SU-DHL-6 (cell line): ENCODE measurements around the gene ABCG2.

Experiments
- H2AFZ ChIP-seq: fragments of 200-600 bp; sonication (generic); 2 replicates; pipeline ENCODE4 v1.6.1; 2014; ENCODE audit warnings: low read depth, mild to moderate bottlenecking, moderate library complexity, mixed read lengths, antibody characterized with exemption, low read length; ENCODE audit not compliant: severe bottlenecking
- H3F3A ChIP-seq: fragments of 200-600 bp; shearing (Covaris generic); 2 replicates; pipeline ENCODE4 v1.6.0; 2016; ENCODE audit warnings: antibody characterized with exemption, mild to moderate bottlenecking; ENCODE audit not compliant: insufficient read depth
- H3K27ac ChIP-seq: fragments of 200-600 bp; sonication (generic); 2 replicates; pipeline ENCODE4 v1.5.1; 2016; ENCODE audit warnings: low read depth, mild to moderate bottlenecking, low read length, moderate library complexity, mixed read lengths
- H3K27me3 ChIP-seq: fragments of 200-600 bp; sonication (generic), shearing (Covaris generic); 2 replicates; pipeline ENCODE4 v1.6.0; 2014; ENCODE audit warnings: mild to moderate bottlenecking, low read length
- H3K36me3 ChIP-seq: fragments of 200-600 bp; sonication (generic); 2 replicates; pipeline ENCODE4 v1.6.1; 2014; ENCODE audit warnings: mild to moderate bottlenecking, low read length, mixed read lengths
- H3K4me2 ChIP-seq: fragments of 300-600, 200-600 bp; shearing (Covaris generic), sonication (generic); 2 replicates; pipeline ENCODE4 v1.6.0; 2014; ENCODE audit warnings: low read length, low read depth, mild to moderate bottlenecking; ENCODE audit not compliant: poor library complexity, severe bottlenecking
- H3K4me3 ChIP-seq: fragments of 200-600 bp; sonication (generic); 2 replicates; pipeline ENCODE4 v1.5.1; 2014; ENCODE audit warnings: antibody characterized with exemption, low read length, mild to moderate bottlenecking, mixed read lengths; ENCODE audit not compliant: insufficient read depth, poor library complexity, severe bottlenecking
- H3K79me2 ChIP-seq: fragments of 200-600 bp; sonication (generic); 2 replicates; pipeline ENCODE4 v1.6.1; 2014; ENCODE audit warnings: mild to moderate bottlenecking, low read length, moderate library complexity; ENCODE audit not compliant: insufficient read depth
- H3K9ac ChIP-seq: fragments of 200-600 bp; sonication (generic); 2 replicates; pipeline ENCODE4 v1.7.0; 2014; ENCODE audit warnings: mild to moderate bottlenecking, low read length
- H3K9me2 ChIP-seq: fragments of 200-600 bp; sonication (generic); replicated peaks from 2 replicates; pipeline ENCODE4 v1.6.1; 2014; ENCODE audit warnings: low read length; ENCODE audit not compliant: insufficient read depth
- H3K9me3 ChIP-seq: fragments of 200-600 bp; sonication (generic); 2 replicates; pipeline ENCODE4 v1.6.1; 2014; ENCODE audit warnings: low read length, mixed read lengths; ENCODE audit not compliant: insufficient read depth
- H4K20me1 ChIP-seq: fragments of 200-600 bp; sonication (generic); 2 replicates; pipeline ENCODE4 v1.6.1; 2014; ENCODE audit warnings: low read depth, mild to moderate bottlenecking, antibody characterized with exemption, low read length, moderate library complexity, mixed read lengths
- EZH2phosphoT487 ChIP-seq: fragments of 200-600 bp; sonication (generic), shearing (Covaris generic); conservative IDR thresholded peaks from 2 replicates; pipeline ENCODE4 v1.6.1; 2018; ENCODE audit warnings: mild to moderate bottlenecking, antibody characterized with exemption, low read length, moderate library complexity, mixed read lengths
- TF ChIP-seq, protein P1 (sequence below): fragments of 200-600 bp; sonication (generic); IDR thresholded peaks from one replicate; pipeline ENCODE4 v1.5.1; 2017; ENCODE audit warnings: antibody characterized with exemption, mild to moderate bottlenecking, low read length, moderate library complexity; ENCODE audit not compliant: insufficient read depth, poor library complexity, severe bottlenecking

The ABCG2 gene

DNA sequence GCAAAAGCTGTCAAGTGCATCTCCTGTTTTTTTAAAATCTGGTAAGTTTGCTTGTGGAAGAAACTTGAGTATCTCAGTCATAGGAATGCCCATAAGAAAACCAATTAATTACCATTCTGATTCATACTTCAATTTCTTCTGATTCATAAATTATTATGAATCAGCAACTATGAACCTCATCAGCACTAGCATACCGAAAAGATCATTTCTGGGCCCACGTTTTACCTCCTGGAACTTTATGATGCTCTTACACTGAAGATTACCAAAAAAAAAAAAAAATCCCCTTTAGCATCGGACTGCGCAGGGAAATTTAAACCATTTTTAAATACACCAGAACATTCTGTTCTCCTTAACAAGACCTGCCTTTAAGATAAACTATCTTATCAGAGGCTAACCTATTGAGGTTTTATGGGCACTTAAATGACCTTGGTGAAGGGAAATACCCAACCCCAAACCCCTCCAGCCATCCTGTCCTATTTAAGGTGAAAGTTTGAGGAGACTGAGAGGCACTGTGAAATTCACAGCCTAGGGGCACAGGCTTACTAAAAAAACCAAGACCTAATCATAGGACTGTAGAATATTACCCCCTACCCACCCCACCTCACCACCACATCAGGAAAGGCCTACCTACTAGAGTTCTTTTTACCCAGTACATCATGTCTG lies 38.2 kb upstream of the ABCG2 start:
- TF ChIP-seq, protein P1, sequence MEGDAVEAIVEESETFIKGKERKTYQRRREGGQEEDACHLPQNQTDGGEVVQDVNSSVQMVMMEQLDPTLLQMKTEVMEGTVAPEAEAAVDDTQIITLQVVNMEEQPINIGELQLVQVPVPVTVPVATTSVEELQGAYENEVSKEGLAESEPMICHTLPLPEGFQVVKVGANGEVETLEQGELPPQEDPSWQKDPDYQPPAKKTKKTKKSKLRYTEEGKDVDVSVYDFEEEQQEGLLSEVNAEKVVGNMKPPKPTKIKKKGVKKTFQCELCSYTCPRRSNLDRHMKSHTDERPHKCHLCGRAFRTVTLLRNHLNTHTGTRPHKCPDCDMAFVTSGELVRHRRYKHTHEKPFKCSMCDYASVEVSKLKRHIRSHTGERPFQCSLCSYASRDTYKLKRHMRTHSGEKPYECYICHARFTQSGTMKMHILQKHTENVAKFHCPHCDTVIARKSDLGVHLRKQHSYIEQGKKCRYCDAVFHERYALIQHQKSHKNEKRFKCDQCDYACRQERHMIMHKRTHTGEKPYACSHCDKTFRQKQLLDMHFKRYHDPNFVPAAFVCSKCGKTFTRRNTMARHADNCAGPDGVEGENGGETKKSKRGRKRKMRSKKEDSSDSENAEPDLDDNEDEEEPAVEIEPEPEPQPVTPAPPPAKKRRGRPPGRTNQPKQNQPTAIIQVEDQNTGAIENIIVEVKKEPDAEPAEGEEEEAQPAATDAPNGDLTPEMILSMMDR, result no peak
- TF ChIP-seq EZH2phosphoT487, result no peak
- Histone ChIP-seq H3K79me2 (no peaks in the 10 kb centered on the region), H3K36me3 (no peaks in the 10 kb centered on the region), H3K9ac (no peak overlapping the region), H3K4me3 (no peak overlapping the region), H3K27ac (no peak overlapping the region), H3K4me2 (no peak overlapping the region), H3K9me3 (no peaks in the 10 kb centered on the region), H3K27me3 (no peaks in the 10 kb centered on the region), H2AFZ (no peak overlapping the region), H3F3A (no peaks in the 10 kb centered on the region), H3K9me2 (no peaks in the 10 kb centered on the region), H4K20me1 (no peaks in the 10 kb centered on the region)

DNA sequence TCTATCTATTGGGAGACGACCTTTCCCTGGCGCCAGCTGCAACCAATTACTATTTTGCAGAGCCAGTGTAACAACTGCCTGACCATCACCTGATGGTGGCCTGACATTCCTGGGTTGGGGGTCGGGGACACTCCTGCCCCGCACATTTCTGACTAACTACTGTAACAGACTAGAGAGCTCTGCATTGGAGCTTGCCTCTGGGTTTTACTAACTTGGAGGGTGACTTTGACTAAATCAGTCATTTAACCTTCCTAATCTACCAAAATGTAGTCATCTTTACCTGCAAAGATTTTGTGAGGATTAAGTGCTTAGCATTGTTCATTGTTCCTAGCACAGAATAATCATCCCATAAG lies 37.5 kb upstream of the ABCG2 start:
- Histone ChIP-seq H3K9ac (no peak overlapping the region), H3K9me2 (no peaks in the 10 kb centered on the region), H3K27me3 (no peaks in the 10 kb centered on the region), H3F3A (no peaks in the 10 kb centered on the region), H3K4me2 (no peak overlapping the region), H3K27ac (no peak overlapping the region), H3K79me2 (no peaks in the 10 kb centered on the region), H3K9me3 (no peaks in the 10 kb centered on the region), H3K4me3 (no peak overlapping the region), H4K20me1 (no peaks in the 10 kb centered on the region), H3K36me3 (no peaks in the 10 kb centered on the region), H2AFZ (no peak overlapping the region)
- TF ChIP-seq EZH2phosphoT487, result no peak
- TF ChIP-seq, protein P1, result no peak

DNA sequence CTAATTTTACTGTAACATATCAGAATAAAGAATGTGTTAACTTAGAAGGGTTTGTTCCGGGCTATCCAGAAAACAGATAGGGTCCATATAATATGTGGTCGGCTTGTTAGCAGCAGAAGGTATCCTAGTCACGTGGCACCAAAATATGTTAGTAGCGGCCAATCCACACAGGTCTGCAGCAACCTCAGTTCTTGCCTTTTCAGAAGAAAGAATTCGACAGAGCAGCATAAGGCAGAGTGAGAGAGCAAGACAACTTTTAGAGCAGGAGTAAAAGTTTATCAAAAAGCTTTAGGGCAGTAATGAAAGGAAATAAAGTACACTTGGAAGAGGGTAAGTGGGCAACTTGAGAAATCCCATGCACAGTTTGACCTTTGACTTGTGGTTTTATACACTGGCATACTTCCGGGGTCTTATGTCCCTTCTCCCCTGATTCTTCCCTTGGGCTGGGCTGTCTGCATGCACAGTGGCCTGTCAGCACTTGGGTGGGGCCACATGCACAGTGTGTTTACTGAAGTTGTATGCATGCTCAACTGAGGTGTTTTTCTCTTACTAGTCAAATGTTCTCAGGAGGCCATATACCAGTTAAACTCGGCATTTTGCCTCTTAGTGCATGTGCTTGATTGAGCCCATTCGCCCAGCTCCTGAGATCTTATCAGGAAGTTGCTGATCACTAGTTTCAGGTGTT lies 37.0 kb upstream of the ABCG2 start:
- H4K20me1 ChIP-seq, result no peaks in the 10 kb centered on the region
- no peaks in the 10 kb centered on the region for H3K9me3 ChIP-seq
- TF ChIP-seq EZH2phosphoT487, result no peak
- TF ChIP-seq, protein P1, result no peak
- H3K36me3 ChIP-seq, result no peaks in the 10 kb centered on the region
- H3K4me2 ChIP-seq, result no peak overlapping the region
- no peaks in the 10 kb centered on the region for H3K9me2 ChIP-seq
- no peak overlapping the region for H3K27ac ChIP-seq
- H3K79me2 ChIP-seq, result no peaks in the 10 kb centered on the region
- no peak overlapping the region for H2AFZ ChIP-seq
- no peak overlapping the region for H3K4me3 ChIP-seq
- H3F3A ChIP-seq, result no peaks in the 10 kb centered on the region
- H3K9ac ChIP-seq, result no peak overlapping the region
- H3K27me3 ChIP-seq, result no peaks in the 10 kb centered on the region
